Transverse colon (tissue), 4 donors: ENCODE measurements around the gene FSTL3. TPM values are rescaled to one million over a fixed set of nuclear protein-coding genes. Genes with fewer than 3 reads are reported as not detected.

Experiments used
- DNase-seq: peaks from one replicate; pipeline ENCODE4 v3.0.0-alpha.2; 2019
- H3K27ac ChIP-seq, 4 donors: fragments of 200-600 bp; sonication (generic); 2 replicates each; pipeline ENCODE4 v1.5.1; 2016 to 2018; ENCODE audit warnings: inconsistent platforms in 4 of 4
- H3K27me3 ChIP-seq: fragments of 200-600 bp; sonication (generic); 2 replicates; pipeline ENCODE4 v1.5.1; 2017; ENCODE audit warnings: inconsistent platforms
- H3K36me3 ChIP-seq, 4 donors: fragments of 200-600 bp; sonication (generic); 2 replicates each; pipeline ENCODE4 v1.5.1; 2017 to 2019; ENCODE audit warnings: inconsistent platforms in 4 of 4
- H3K4me1 ChIP-seq, 4 donors: fragments of 200-600 bp; sonication (generic); 2 replicates each; pipeline ENCODE4 v1.5.1; 2017 to 2020; ENCODE audit warnings: inconsistent platforms in 4 of 4
- H3K4me3 ChIP-seq, 4 donors: fragments of 200-600 bp; sonication (generic); 1 replicate in 1 of 4; 2 replicates in 3 of 4; pipeline versions ENCODE4 v1.5.1 to v1.6.1; 2017 to 2019; ENCODE audit warnings: inconsistent platforms in 4 of 4
- H3K9me3 ChIP-seq, 2 donors: fragments of 200-600 bp; sonication (generic); 2 replicates each; pipeline ENCODE4 v1.5.1; 2017 to 2019; ENCODE audit warnings: inconsistent platforms in 2 of 2
- CTCF ChIP-seq, 5 experiments: fragments of 200-600 bp in 3 of 5; fragments of 450-650 bp in 2 of 5; sonication (generic) in 3 of 5; IDR thresholded peaks; 1 replicate in 2 of 5; 2 replicates in 3 of 5; pipeline ENCODE4 v1.5.1; 2016 to 2017; ENCODE audit warnings: antibody characterized with exemption in 5 of 5, inconsistent platforms in 3 of 5, mild to moderate bottlenecking in 2 of 5, moderate library complexity in 1 of 5
- EP300 ChIP-seq: sonication (generic); formaldehyde crosslinking; IDR thresholded peaks from one replicate; pipeline ENCODE4 v1.6.1; 2017; ENCODE audit warnings: antibody characterized with exemption, low read depth
- POLR2A ChIP-seq: fragments of 450-650 bp; IDR thresholded peaks from one replicate; pipeline ENCODE4 v1.6.1; 2016; ENCODE audit warnings: antibody characterized with exemption, mild to moderate bottlenecking, moderate library complexity
- POLR2AphosphoS5 ChIP-seq, 3 donors: sonication (generic); formaldehyde crosslinking; IDR thresholded peaks; one replicate each; pipeline ENCODE4 v1.6.1; 2016; ENCODE audit warnings: antibody characterized with exemption in 3 of 3
- WGBS, 2 donors: methylation state at CpG; one replicate each; pipeline ENCODE4 v1.1.5; 2018; ENCODE audit warnings: low coverage in 1 of 2; 5-methylcytosine and 5-hydroxymethylcytosine counted together
- in situ Hi-C, 4 donors: fragments of 200-750 bp; cut with MboI; loops; one replicate each; pipeline versions ENCODE4 v1.15.0 to v1.15.1; 2017; ENCODE audit warnings: low sequenced_read_pairs in 3 of 4, low pct_ligation_motif_present in 1 of 4, low pct_unique_long_range_greater_than_20kb in 1 of 4
- intact Hi-C: fragments of 100-400 bp; cut with DNase I; formaldehyde crosslinking; loops from one replicate; pipeline ENCODE4 v1.15.1; 2023; ENCODE audit warnings: low total_unique reads
- total RNA-seq, 4 donors: library from RNA; depleted of rRNA; stranded (reverse); fragments of >200 nt; gene quantifications; one replicate each; pipeline ENCODE4 v1.1.0, GENCODE V29; 2016

FSTL3 gene
- total RNA-seq, 4 donors from 2014 or later: 14.1 to 37.9 (median 31.2) TPM

DNA sequence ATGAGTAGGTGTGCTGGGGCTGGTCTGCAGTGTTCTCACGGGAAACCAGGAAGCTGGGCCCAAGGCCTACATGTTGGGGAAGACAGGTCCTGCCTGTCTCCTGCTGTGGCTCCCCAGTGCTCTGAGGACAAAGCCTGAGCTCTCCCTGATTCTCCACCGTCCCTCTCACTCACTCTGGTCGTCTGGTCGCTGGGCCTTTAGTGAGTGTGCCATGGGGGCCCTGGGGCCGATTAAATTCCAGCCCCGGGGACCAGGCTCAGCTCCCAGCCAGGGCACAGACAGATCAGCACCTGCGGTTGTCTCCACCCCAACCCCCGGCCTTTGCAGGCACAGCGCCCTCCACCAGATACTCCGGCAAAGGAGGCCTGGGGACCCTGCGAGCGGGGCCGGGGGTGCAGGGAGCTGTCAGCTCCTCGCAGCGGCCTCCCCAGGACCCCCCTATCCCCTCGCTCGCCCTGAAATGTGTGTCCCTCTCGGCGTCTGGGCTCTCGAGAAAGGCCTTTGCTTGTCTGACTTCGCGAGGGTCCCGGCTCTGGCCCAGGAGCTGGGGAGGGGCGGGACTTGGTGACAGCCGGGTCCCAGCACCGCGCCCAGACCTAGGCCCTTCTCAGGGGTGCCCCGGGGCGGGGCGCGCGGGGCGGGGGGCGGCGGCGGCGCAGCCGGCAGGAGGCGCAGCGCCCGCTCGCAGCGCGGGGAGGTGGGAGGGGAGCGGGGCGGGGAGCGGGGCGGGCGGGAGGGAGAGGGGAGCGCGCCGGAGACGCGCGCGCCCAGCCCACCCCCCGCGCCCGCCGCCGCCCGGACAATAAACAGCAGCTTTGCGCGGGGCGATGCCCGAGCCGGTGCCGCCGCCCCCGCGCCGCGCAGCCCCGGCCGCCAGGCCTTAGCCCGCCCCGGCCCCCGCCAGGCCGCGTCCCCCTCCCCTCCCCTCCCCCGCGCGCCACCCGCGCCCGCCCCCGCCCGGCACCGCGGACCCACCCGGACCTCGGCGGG, 32.3 kb downstream of the FSTL3 start, which contains the start of gene PALM:
TSS of gene PALM (plus strand) at position 782 of the 990 bp plus-strand sequence. CDS start 212 bp downstream, outside the sequence.
- in situ Hi-C loops (no loop called here), intact Hi-C loops (no loop called here)
- no peak for DNase-seq
- H3K36me3 ChIP-seq: no peaks in the 10 kb centered on the region
- no peaks in the 10 kb centered on the region for H3K9me3 ChIP-seq
- peak within 1 kb of the TSS; percentile 48 to 65 (median 61) for H3K4me3 ChIP-seq
- H3K27ac ChIP-seq: peak within 1 kb of the TSS; percentile 70 to 84 (median 78)
- 21% methylated on average over 22 of the region's 93 CpGs; no CpG with 5 or more reads in 1 of the 2 donors for WGBS, 2 donors
- H3K4me1 ChIP-seq: peaks cover 0 to 26% (median 9%) of the 10 kb centered on the region in 4 donors
- TF ChIP-seq POLR2AphosphoS5 (IDR thresholded peaks at IDR 0.05): no peak
- peak in 2 of 5 experiments; percentile 14 for TF ChIP-seq CTCF (IDR thresholded peaks at IDR 0.05)
- TF ChIP-seq EP300: no peak
- TF ChIP-seq POLR2A: no peak
- peaks cover 87% of the 10 kb centered on the region for H3K27me3 ChIP-seq

- Histone ChIP-seq H3K27me3 (peaks cover 80% of the 10 kb centered on the region), H3K27ac (peak overlapping the region; percentile 70 to 84 (median 76)), H3K4me1 (peaks cover 0 to 24% (median 9%) of the 10 kb centered on the region in 4 donors), H3K36me3 (no peaks in the 10 kb centered on the region), H3K4me3 (peak overlapping the region; percentile 48 to 65 (median 61)), H3K9me3 (no peaks in the 10 kb centered on the region)
- in situ Hi-C loops (no loop called here), intact Hi-C loops (no loop called here)
- WGBS, 2 donors: 11% methylated on average over 14 of the region's 78 CpGs; no CpG with 5 or more reads in 1 of the 2 donors
- no peak for DNase-seq
- TF ChIP-seq EP300 (no peak), CTCF (IDR thresholded peaks at IDR 0.05) (no peak), POLR2A (no peak)
Measured at GRCh38 chr19:709196-709964, 33.2 kb downstream of the FSTL3 start.

GRCh38 chr19:709965-710571, 33.9 kb downstream of the FSTL3 start:
- DNase-seq: no peak
- peak overlapping the region; percentile 70 to 84 (median 76) for H3K27ac ChIP-seq
- 15% methylated on average over 17 of the region's 27 CpGs; no CpG with 5 or more reads in 1 of the 2 donors for WGBS, 2 donors
- H3K36me3 ChIP-seq: no peaks in the 10 kb centered on the region
- H3K9me3 ChIP-seq: peaks cover 0 to under 1% of the 10 kb centered on the region in 2 donors
- peaks cover 0 to 23% (median 9%) of the 10 kb centered on the region in 4 donors for H3K4me1 ChIP-seq
- in situ Hi-C loops (no loop called here), intact Hi-C loops (no loop called here)
- no peak for TF ChIP-seq EP300
- TF ChIP-seq POLR2A: no peak
- peak in 1 of 3 donors; percentile 18 for TF ChIP-seq POLR2AphosphoS5 (IDR thresholded peaks at IDR 0.05)
- peak overlapping the region; percentile 48 to 65 (median 61) for H3K4me3 ChIP-seq
- H3K27me3 ChIP-seq: peaks cover 73% of the 10 kb centered on the region

- in situ Hi-C loops (no loop called here), intact Hi-C loops (no loop called here)
- H3K27me3 ChIP-seq: peaks cover 66% of the 10 kb centered on the region
- TF ChIP-seq EP300 (no peak), CTCF (IDR thresholded peaks at IDR 0.05) (no peak), POLR2AphosphoS5 (IDR thresholded peaks at IDR 0.05) (no peak), POLR2A (no peak)
- H3K4me1 ChIP-seq: peaks cover 0 to 23% (median 9%) of the 10 kb centered on the region in 4 donors
- peak overlapping the region in 1 of 4 donors; percentile 64 for H3K4me3 ChIP-seq
- H3K27ac ChIP-seq: peak overlapping the region; percentile 70 to 84 (median 76)
- H3K9me3 ChIP-seq: peaks cover 0 to 5% of the 10 kb centered on the region in 2 donors
- WGBS, 2 donors: 67 to 69% methylated on average over 5 to 21 of the region's 21 CpGs
- DNase-seq: no peak
- no peaks in the 10 kb centered on the region for H3K36me3 ChIP-seq
Measured at GRCh38 chr19:710767-711166, 34.6 kb downstream of the FSTL3 start.
